ENCODE measurements around the gene DDX42.

- TF ChIP-seq POLR2AphosphoS5 (IDR thresholded peaks at IDR 0.05) = no peak
- TF ChIP-seq, protein P1, sequence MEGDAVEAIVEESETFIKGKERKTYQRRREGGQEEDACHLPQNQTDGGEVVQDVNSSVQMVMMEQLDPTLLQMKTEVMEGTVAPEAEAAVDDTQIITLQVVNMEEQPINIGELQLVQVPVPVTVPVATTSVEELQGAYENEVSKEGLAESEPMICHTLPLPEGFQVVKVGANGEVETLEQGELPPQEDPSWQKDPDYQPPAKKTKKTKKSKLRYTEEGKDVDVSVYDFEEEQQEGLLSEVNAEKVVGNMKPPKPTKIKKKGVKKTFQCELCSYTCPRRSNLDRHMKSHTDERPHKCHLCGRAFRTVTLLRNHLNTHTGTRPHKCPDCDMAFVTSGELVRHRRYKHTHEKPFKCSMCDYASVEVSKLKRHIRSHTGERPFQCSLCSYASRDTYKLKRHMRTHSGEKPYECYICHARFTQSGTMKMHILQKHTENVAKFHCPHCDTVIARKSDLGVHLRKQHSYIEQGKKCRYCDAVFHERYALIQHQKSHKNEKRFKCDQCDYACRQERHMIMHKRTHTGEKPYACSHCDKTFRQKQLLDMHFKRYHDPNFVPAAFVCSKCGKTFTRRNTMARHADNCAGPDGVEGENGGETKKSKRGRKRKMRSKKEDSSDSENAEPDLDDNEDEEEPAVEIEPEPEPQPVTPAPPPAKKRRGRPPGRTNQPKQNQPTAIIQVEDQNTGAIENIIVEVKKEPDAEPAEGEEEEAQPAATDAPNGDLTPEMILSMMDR (IDR thresholded peaks at IDR 0.05; ENCODE audit: poor library complexity, severe bottlenecking) = no peak
Observed at GRCh38 chr17:63848834-63849689, 75.1 kb downstream of the DDX42 start.
